Panc1 (cell line): ENCODE data around the gene RNASEH2A. TPM values are rescaled to one million over a fixed set of nuclear protein-coding genes. Genes with fewer than 3 reads are reported as not detected.

ENCODE experiments used
- ATAC-seq: fragments of 200-7000 bp; cut with Tn5 transposase; 2 replicates; pipeline ENCODE4 v1.9.1; 2020; ENCODE audit warnings: mild to moderate bottlenecking, moderate library complexity
- BruUV-seq: library from RNA; stranded (reverse); fragments of 400-500 nt; replicated peaks from 2 replicates; lab custom pipeline; 2021; lab: Mats Ljungman, UMichigan
- CTCF ChIA-PET: fragments of 300-600 bp; sonication (Branson Sonifier 250); formaldehyde crosslinking; loops from one replicate; lab custom pipeline; 2022; ENCODE audit warnings: antibody characterized with exemption; lab: Charles Lee
- POLR2A ChIA-PET: fragments of 300-600 bp; sonication (Branson Sonifier 250); formaldehyde crosslinking; loops from one replicate; lab custom pipeline; 2022; ENCODE audit warnings: antibody characterized with exemption; lab: Charles Lee
- DNase-seq: peaks from one replicate; pipeline ENCODE4 v3.0.0-alpha.2; 2010; ENCODE audit warnings: low read depth, low spot score
- H3K27ac ChIP-seq: 2 replicates; pipeline ENCODE4 v1.5.1; 2011; ENCODE audit warnings: mild to moderate bottlenecking, low read length, inconsistent platforms
- H3K27me3 ChIP-seq: fragments of 200-500 bp; sonication (Bioruptor generic); 2 replicates; pipeline ENCODE4 v1.6.0; 2014; ENCODE audit warnings: low read length, inconsistent platforms; ENCODE audit not compliant: control insufficient read depth, insufficient read depth
- H3K36me3 ChIP-seq: fragments of 200-500 bp; sonication (Bioruptor generic); 2 replicates; pipeline ENCODE4 v1.5.1; 2014; ENCODE audit warnings: inconsistent platforms, mild to moderate bottlenecking, low read length, moderate library complexity; ENCODE audit not compliant: control insufficient read depth, insufficient read depth
- H3K4me1 ChIP-seq: 2 replicates; pipeline ENCODE4 v1.5.1; 2011; ENCODE audit warnings: inconsistent platforms, mild to moderate bottlenecking, low read length, moderate library complexity; ENCODE audit not compliant: control insufficient read depth, insufficient read depth
- H3K4me3 ChIP-seq, 2 experiments: 2 replicates each; pipeline ENCODE4 v1.5.1; 2011 to 2012; ENCODE audit warnings: low read depth in 2 of 2, low read length in 2 of 2, mild to moderate bottlenecking in 2 of 2, inconsistent platforms in 1 of 2, moderate library complexity in 1 of 2
- H3K9me3 ChIP-seq: fragments of 200-500 bp; sonication (Bioruptor generic); 2 replicates; pipeline ENCODE4 v1.5.1; 2014; ENCODE audit warnings: low read depth, mild to moderate bottlenecking, inconsistent platforms, low read length, moderate library complexity; ENCODE audit not compliant: control insufficient read depth, insufficient read depth
- CTCF ChIP-seq: fragments of 450-650 bp; IDR thresholded peaks from 2 replicates; pipeline ENCODE4 v1.5.1; 2017; ENCODE audit warnings: mild to moderate bottlenecking
- POLR2AphosphoS5 ChIP-seq: IDR thresholded peaks from 2 replicates; pipeline ENCODE4 v1.6.1; 2012; ENCODE audit warnings: mild to moderate bottlenecking, low read depth, low read length, moderate library complexity
- SIN3A ChIP-seq: IDR thresholded peaks from 2 replicates; pipeline ENCODE4 v1.6.1; 2012; ENCODE audit warnings: low read depth, mild to moderate bottlenecking, low read length, moderate library complexity, borderline replicate concordance; ENCODE audit not compliant: insufficient read depth
- TCF7L2 ChIP-seq: IDR thresholded peaks from 2 replicates; pipeline ENCODE4 v1.6.1; 2011; ENCODE audit warnings: mild to moderate bottlenecking, low read depth, low read length, inconsistent platforms
- in situ Hi-C: cut with HindIII; loops from 2 replicates; pipeline ENCODE4 v1.10.0; 2016; ENCODE audit warnings: low sequenced_read_pairs, low pct_unique_long_range_greater_than_20kb
- intact Hi-C: fragments of 100-400 bp; cut with micrococcal nuclease; formaldehyde crosslinking; loops from one replicate; pipeline ENCODE4 v1.10.0; 2022; ENCODE audit not compliant: unreplicated experiment
- total RNA-seq: library from RNA; stranded (reverse); gene quantifications from one replicate; pipeline ENCODE4 v1.2.1, GENCODE V29; 2021; ENCODE audit not compliant: unreplicated experiment
- TF ChIP-seq, protein P1 (sequence below), 2 experiments: IDR thresholded peaks; 2 replicates each; pipeline ENCODE4 v1.6.1; 2011 to 2012; ENCODE audit warnings: low read depth in 2 of 2, control low read depth in 1 of 2, low read length in 1 of 2, mild to moderate bottlenecking in 1 of 2, moderate library complexity in 1 of 2; ENCODE audit not compliant: insufficient read depth in 1 of 2

The RNASEH2A gene
- total RNA-seq, 1 experiment from 2014 or later, result 44.9 TPM

DNA sequence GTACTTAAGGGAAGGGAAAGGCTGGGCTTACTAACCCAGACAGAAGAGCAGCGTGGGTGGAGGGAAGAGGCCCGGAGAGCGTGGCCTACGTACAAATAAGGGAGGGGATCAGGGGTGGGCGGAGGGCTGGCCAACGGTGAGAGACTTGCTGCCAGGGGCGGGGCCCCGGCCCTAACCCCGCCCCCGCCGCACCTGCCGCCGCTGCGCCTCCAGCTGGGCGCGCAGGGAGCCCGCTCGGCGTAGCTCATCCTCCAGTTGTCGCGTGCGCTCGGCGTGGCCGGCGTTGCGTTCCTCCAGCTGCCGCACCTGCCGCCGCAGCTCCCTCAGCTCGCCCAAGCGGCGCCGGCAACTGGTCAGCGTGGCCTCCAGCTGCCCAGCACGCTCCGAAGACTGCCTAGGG is 36.7 kb upstream of the RNASEH2A start:
- ChIA-PET CTCF (interaction anchor here (0.7 kb wide), 1 partner anchor 1118 kb away, joined by 3 read pairs; no protein-coding TSS in a partner anchor), POLR2A (no interaction called here)
- no peak for ATAC-seq
- Histone ChIP-seq H3K27ac (no peak overlapping the region), H3K36me3 (no peaks in the 10 kb centered on the region), H3K9me3 (no peaks in the 10 kb centered on the region), H3K27me3 (no peaks in the 10 kb centered on the region), H3K4me3 (no peak overlapping the region), H3K4me1 (no peaks in the 10 kb centered on the region)
- in situ Hi-C loops (no loop called here), intact Hi-C loops (no loop called here)
- DNase-seq, result no peak
- TF ChIP-seq POLR2AphosphoS5, result no peak
- no peak for TF ChIP-seq SIN3A
- TF ChIP-seq TCF7L2, result no peak
- TF ChIP-seq CTCF, result no peak
- TF ChIP-seq, protein P1, sequence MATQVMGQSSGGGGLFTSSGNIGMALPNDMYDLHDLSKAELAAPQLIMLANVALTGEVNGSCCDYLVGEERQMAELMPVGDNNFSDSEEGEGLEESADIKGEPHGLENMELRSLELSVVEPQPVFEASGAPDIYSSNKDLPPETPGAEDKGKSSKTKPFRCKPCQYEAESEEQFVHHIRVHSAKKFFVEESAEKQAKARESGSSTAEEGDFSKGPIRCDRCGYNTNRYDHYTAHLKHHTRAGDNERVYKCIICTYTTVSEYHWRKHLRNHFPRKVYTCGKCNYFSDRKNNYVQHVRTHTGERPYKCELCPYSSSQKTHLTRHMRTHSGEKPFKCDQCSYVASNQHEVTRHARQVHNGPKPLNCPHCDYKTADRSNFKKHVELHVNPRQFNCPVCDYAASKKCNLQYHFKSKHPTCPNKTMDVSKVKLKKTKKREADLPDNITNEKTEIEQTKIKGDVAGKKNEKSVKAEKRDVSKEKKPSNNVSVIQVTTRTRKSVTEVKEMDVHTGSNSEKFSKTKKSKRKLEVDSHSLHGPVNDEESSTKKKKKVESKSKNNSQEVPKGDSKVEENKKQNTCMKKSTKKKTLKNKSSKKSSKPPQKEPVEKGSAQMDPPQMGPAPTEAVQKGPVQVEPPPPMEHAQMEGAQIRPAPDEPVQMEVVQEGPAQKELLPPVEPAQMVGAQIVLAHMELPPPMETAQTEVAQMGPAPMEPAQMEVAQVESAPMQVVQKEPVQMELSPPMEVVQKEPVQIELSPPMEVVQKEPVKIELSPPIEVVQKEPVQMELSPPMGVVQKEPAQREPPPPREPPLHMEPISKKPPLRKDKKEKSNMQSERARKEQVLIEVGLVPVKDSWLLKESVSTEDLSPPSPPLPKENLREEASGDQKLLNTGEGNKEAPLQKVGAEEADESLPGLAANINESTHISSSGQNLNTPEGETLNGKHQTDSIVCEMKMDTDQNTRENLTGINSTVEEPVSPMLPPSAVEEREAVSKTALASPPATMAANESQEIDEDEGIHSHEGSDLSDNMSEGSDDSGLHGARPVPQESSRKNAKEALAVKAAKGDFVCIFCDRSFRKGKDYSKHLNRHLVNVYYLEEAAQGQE (IDR thresholded peaks at IDR 0.05; ENCODE audit: insufficient read depth in 1 of 2, low read depth in 2 of 2, low read length in 1 of 2), result no peak
- no TSS peak for BruUV-seq

- CTCF ChIA-PET, result interaction anchor here (1.0 kb wide), 1 partner anchor 25 kb away, joined by 3 read pairs; no protein-coding TSS in a partner anchor
- Histone ChIP-seq H3K4me1 (no peaks in the 10 kb centered on the region), H3K27me3 (no peaks in the 10 kb centered on the region), H3K36me3 (no peaks in the 10 kb centered on the region), H3K9me3 (no peaks in the 10 kb centered on the region), H3K27ac (no peak overlapping the region), H3K4me3 (no peak overlapping the region)
- no peak for ATAC-seq
- POLR2A ChIA-PET, result interaction anchor here (0.7 kb wide), 1 partner anchor 76 kb away, joined by 3 read pairs; no protein-coding TSS in a partner anchor
- DNase-seq, result no peak
- no peak for TF ChIP-seq SIN3A
- no peak for TF ChIP-seq TCF7L2
- TF ChIP-seq, protein P1 (IDR thresholded peaks at IDR 0.05; ENCODE audit: insufficient read depth in 1 of 2, low read depth in 2 of 2, low read length in 1 of 2), result no peak
- no peak for TF ChIP-seq CTCF
- TF ChIP-seq POLR2AphosphoS5, result no peak
- intact Hi-C loops, result no loop called here
- no TSS peak for BruUV-seq
- in situ Hi-C loops, result no loop called here
Measured at GRCh38 chr19:12770922-12771321, 35.5 kb upstream of the RNASEH2A start.
